Uterus (tissue), 4 donors: ENCODE results near the gene CD320. TPM values are rescaled to one million over a fixed set of nuclear protein-coding genes. Genes with fewer than 3 reads are reported as not detected.
"Not testable (repeated sequence)": the region's sequence is repeated elsewhere in the genome, so short reads cannot be mapped to it uniquely, and the experiment has no call there.

Experiments
- DNase-seq, 2 donors: peaks; one replicate each; pipeline ENCODE4 v3.0.0-alpha.2; 2019 to 2020
- H3K27ac ChIP-seq, 2 donors: fragments of 200-600 bp; sonication (generic); 1 replicate in 1 of 2; 2 replicates in 1 of 2; pipeline ENCODE4 v1.5.1; 2016 to 2018
- H3K27me3 ChIP-seq, 2 donors: fragments of 200-600 bp; sonication (generic); one replicate each; pipeline ENCODE4 v1.5.1; 2018 to 2019; ENCODE audit warnings: control low read depth in 1 of 2
- H3K36me3 ChIP-seq, 2 donors: fragments of 200-600 bp; sonication (generic); one replicate each; pipeline ENCODE4 v1.5.1; 2019; ENCODE audit warnings: control low read depth in 1 of 2
- H3K4me1 ChIP-seq, 2 donors: fragments of 200-600 bp; sonication (generic); one replicate each; pipeline ENCODE4 v1.5.1; 2018 to 2019; ENCODE audit warnings: control low read depth in 1 of 2
- H3K4me3 ChIP-seq, 2 donors: fragments of 200-600 bp; sonication (generic); 1 replicate in 1 of 2; 2 replicates in 1 of 2; pipeline ENCODE4 v1.5.1; 2018 to 2019; ENCODE audit warnings: mild to moderate bottlenecking in 1 of 2
- H3K9me3 ChIP-seq, 2 donors: fragments of 200-600 bp; sonication (generic); one replicate each; pipeline ENCODE4 v1.5.1; 2019; ENCODE audit warnings: control low read depth in 1 of 2
- CTCF ChIP-seq, 4 experiments: fragments of 200-600 bp in 2 of 4; fragments of 450-650 bp in 2 of 4; sonication (generic) in 2 of 4; IDR thresholded peaks; one replicate each; pipeline ENCODE4 v1.5.1; 2016 to 2019; ENCODE audit warnings: antibody characterized with exemption in 4 of 4, mild to moderate bottlenecking in 2 of 4, moderate library complexity in 1 of 4
- POLR2A ChIP-seq, 2 donors: fragments of 450-650 bp; IDR thresholded peaks; one replicate each; pipeline ENCODE4 v1.6.1; 2016; ENCODE audit warnings: antibody characterized with exemption in 2 of 2, mild to moderate bottlenecking in 1 of 2, moderate library complexity in 1 of 2
- intact Hi-C: fragments of 100-400 bp; cut with DNase I; formaldehyde crosslinking; loops from one replicate; pipeline ENCODE4 v1.15.1; 2023; ENCODE audit warnings: low total_unique reads
- total RNA-seq, 4 donors: library from RNA; depleted of rRNA in 3 of 4; stranded (reverse); fragments of >200 nt in 3 of 4; gene quantifications; one replicate each; pipeline versions ENCODE4 v1.1.0 to v1.2.4, GENCODE V29; 2014 to 2023
- donor health status: DM: yes; HTN: yes; CAD: no.

The CD320 gene
- total RNA-seq, 4 donors from 2014 or later = 15.0 to 72.0 (median 26.2) TPM

GRCh38 chr19:8316351-8317125, 8.4 kb upstream of the CD320 start:
- H3K4me1 ChIP-seq = peaks cover 0 to 4% of the 10 kb centered on the region in 2 donors
- no peaks in the 10 kb centered on the region for H3K27me3 ChIP-seq
- H3K27ac ChIP-seq = no peak overlapping the region
- TF ChIP-seq POLR2A (IDR thresholded peaks at IDR 0.05) = no peak
- TF ChIP-seq CTCF (IDR thresholded peaks at IDR 0.05) = no peak
- H3K36me3 ChIP-seq = no peaks in the 10 kb centered on the region
- no peak for DNase-seq
- no peaks in the 10 kb centered on the region for H3K9me3 ChIP-seq
- no peak overlapping the region for H3K4me3 ChIP-seq
- intact Hi-C loops = no loop called here

GRCh38 chr19:8314981-8315640, 7.0 kb upstream of the CD320 start:
- H3K27ac ChIP-seq, DNase-seq, H3K4me1 ChIP-seq, H3K27me3 ChIP-seq, H3K36me3 ChIP-seq, H3K4me3 ChIP-seq, H3K9me3 ChIP-seq, intact Hi-C loops: not testable (repeated sequence)

- peak in 1 of 2 donors; percentile 50 for DNase-seq
- intact Hi-C loops = no loop called here
- no peak overlapping the region for H3K4me3 ChIP-seq
- H3K36me3 ChIP-seq = no peaks in the 10 kb centered on the region
- TF ChIP-seq POLR2A (IDR thresholded peaks at IDR 0.05) (no peak), CTCF (IDR thresholded peaks at IDR 0.05) (no peak)
- peak overlapping the region; percentile 28 to 41 for H3K27ac ChIP-seq
- H3K27me3 ChIP-seq = no peaks in the 10 kb centered on the region
- no peaks in the 10 kb centered on the region for H3K9me3 ChIP-seq
- peaks cover 3 to 7% of the 10 kb centered on the region in 2 donors for H3K4me1 ChIP-seq
These were observed 3.5 kb upstream of the CD320 start for GRCh38 chr19:8311461-8312260.

- intact Hi-C loops = no loop called here
- no peaks in the 10 kb centered on the region for H3K36me3 ChIP-seq
- peaks cover 3 to 7% of the 10 kb centered on the region in 2 donors for H3K4me1 ChIP-seq
- DNase-seq = peak in 1 of 2 donors; percentile 4
- H3K4me3 ChIP-seq = no peak overlapping the region
- TF ChIP-seq POLR2A (IDR thresholded peaks at IDR 0.05) (no peak), CTCF (IDR thresholded peaks at IDR 0.05) (no peak)
- no peaks in the 10 kb centered on the region for H3K27me3 ChIP-seq
- H3K27ac ChIP-seq = peak overlapping the region in 1 of 2 donors; percentile 41
- H3K9me3 ChIP-seq = no peaks in the 10 kb centered on the region
These were observed 2.3 kb upstream of the CD320 start for GRCh38 chr19:8310342-8311055.

- intact Hi-C loops = no loop called here
These were observed 733 bp upstream of the CD320 start for GRCh38 chr19:8308891-8309291.

More at GRCh38 chr19:8308891-8309291, 733 bp upstream of the CD320 start:
- H3K9me3 ChIP-seq = no peaks in the 10 kb centered on the region
- peaks cover 3 to 7% of the 10 kb centered on the region in 2 donors for H3K4me1 ChIP-seq
- peak overlapping the region; percentile 50 to 59 for H3K4me3 ChIP-seq
- H3K27ac ChIP-seq = peak overlapping the region; percentile 58 to 80
- no peaks in the 10 kb centered on the region for H3K36me3 ChIP-seq
- TF ChIP-seq POLR2A (IDR thresholded peaks at IDR 0.05) = no peak
- no peak for TF ChIP-seq CTCF (IDR thresholded peaks at IDR 0.05)
- DNase-seq = peak in 1 of 2 donors; percentile 14
- no peaks in the 10 kb centered on the region for H3K27me3 ChIP-seq
